ENCODE measurements around the gene EPHB1. TPM values are rescaled to one million over a fixed set of nuclear protein-coding genes. Genes with fewer than 3 reads are reported as not detected.

The EPHB1 gene
- total RNA-seq, 4 donors from 2014 or later: 2.3 to 5.6 (median 4.6) TPM

DNA sequence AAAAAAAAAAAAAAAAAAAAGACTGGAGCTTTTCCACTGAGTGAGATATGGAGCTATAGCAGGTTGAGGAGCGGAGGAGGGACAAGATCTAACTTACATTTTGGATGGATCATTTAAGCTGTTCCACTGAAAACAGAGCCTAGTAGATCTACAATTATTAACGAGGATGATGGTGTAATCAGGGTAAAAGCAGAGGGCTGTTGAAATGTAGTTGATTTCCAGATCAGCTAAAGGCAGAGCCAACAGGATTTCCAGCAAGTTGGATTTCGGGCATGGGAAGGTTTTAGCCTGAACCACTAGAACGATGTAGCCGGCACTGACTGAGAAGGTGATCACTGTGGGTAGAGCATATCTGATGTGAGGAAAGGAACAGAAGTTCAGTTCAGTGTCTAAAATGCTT is 360.7 kb downstream of the EPHB1 start:
- intact Hi-C loops (cut with DNase I): no loop called here
- no peak for TF ChIP-seq POLR2A (IDR thresholded peaks at IDR 0.05)
- no peak for TF ChIP-seq CTCF (IDR thresholded peaks at IDR 0.05)
- DNase-seq: no peak

DNA sequence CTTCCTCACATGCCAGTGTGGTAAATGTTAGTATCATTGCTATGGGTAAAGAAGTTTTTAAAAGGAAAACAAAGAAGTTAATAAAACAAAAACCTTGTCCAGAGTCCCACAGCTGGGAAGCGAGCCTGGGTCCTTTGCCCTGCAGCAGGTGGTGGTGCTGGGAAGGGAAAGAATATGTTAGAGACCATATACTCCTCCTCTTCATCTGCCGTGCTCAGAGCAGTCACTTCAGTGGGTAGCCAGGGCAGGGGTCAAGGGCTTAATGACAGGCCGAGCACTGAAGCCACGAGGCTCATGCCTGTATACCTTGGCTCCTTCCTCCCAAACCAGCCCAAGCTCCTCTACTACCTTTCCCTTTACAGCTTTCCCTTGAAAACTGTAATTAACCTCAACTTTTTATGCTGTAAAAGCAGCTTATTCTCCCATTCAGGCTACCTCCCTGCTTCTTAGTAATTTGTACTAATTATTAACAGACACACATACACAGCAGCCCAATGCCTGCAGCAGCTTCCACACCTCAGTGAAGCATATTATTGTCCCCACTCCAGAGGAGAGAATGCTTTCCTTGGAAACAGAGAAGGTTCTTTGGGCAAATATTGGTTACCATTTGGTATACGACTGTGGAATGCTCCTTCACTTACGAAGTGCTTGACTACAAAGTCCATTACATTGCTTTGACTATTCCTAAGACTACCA is 362.1 kb downstream of the EPHB1 start:
- no peaks in the 10 kb centered on the region for H3K9me3 ChIP-seq
- H3K4me1 ChIP-seq: no peaks in the 10 kb centered on the region
- no peaks in the 10 kb centered on the region for H3K36me3 ChIP-seq
- DNase-seq: no peak
- TF ChIP-seq POLR2A (IDR thresholded peaks at IDR 0.05) (no peak), CTCF (IDR thresholded peaks at IDR 0.05) (no peak)
- H3K4me3 ChIP-seq (replicated peaks in 1 of 3): no peak overlapping the region
- WGBS, 2 donors: 77 to 84% methylated on average over 6 of the region's 6 CpGs
- no peak overlapping the region for H3K27ac ChIP-seq
- intact Hi-C loops (cut with DNase I): no loop called here
- no peaks in the 10 kb centered on the region for H3K27me3 ChIP-seq

More for the DNA sequence above, 360.7 kb downstream of the EPHB1 start:
- H3K27ac ChIP-seq: no peak overlapping the region
- H3K9me3 ChIP-seq: no peaks in the 10 kb centered on the region
- H3K36me3 ChIP-seq: no peaks in the 10 kb centered on the region
- WGBS, 2 donors: 73 to 93% methylated on average over 5 of the region's 5 CpGs
- no peak overlapping the region for H3K4me3 ChIP-seq (replicated peaks in 1 of 3)
- H3K4me1 ChIP-seq: no peaks in the 10 kb centered on the region
- H3K27me3 ChIP-seq: no peaks in the 10 kb centered on the region

GRCh38 chr3:135158520-135158919 is 363.5 kb downstream of the EPHB1 start:
- Histone ChIP-seq H3K27me3 (no peaks in the 10 kb centered on the region), H3K9me3 (no peaks in the 10 kb centered on the region), H3K4me3 (replicated peaks in 1 of 3) (no peak overlapping the region), H3K36me3 (no peaks in the 10 kb centered on the region), H3K27ac (no peak overlapping the region), H3K4me1 (no peaks in the 10 kb centered on the region)
- TF ChIP-seq CTCF (IDR thresholded peaks at IDR 0.05): no peak
- no peak for TF ChIP-seq POLR2A (IDR thresholded peaks at IDR 0.05)
- DNase-seq: no peak
- intact Hi-C loops (cut with DNase I): no loop called here
- WGBS, 2 donors: 91 to 96% methylated on average over 5 of the region's 5 CpGs

GRCh38 chr3:135159681-135160247 is 364.7 kb downstream of the EPHB1 start:
- no peaks in the 10 kb centered on the region for H3K27me3 ChIP-seq
- H3K9me3 ChIP-seq: no peaks in the 10 kb centered on the region
- intact Hi-C loops (cut with DNase I): no loop called here
- DNase-seq: no peak
- no peaks in the 10 kb centered on the region for H3K4me1 ChIP-seq
- H3K27ac ChIP-seq: no peak overlapping the region
- H3K36me3 ChIP-seq: no peaks in the 10 kb centered on the region
- WGBS, 2 donors: 67 to 70% methylated on average over 2 of the region's 2 CpGs
- no peak overlapping the region for H3K4me3 ChIP-seq (replicated peaks in 1 of 3)
- TF ChIP-seq CTCF (IDR thresholded peaks at IDR 0.05) (no peak), POLR2A (IDR thresholded peaks at IDR 0.05) (no peak)

- no peak for TF ChIP-seq CTCF (IDR thresholded peaks at IDR 0.05)
- TF ChIP-seq POLR2A (IDR thresholded peaks at IDR 0.05): no peak
- Histone ChIP-seq H3K4me1 (no peaks in the 10 kb centered on the region), H3K36me3 (no peaks in the 10 kb centered on the region), H3K4me3 (replicated peaks in 1 of 3) (no peak overlapping the region), H3K9me3 (no peaks in the 10 kb centered on the region), H3K27ac (no peak overlapping the region), H3K27me3 (no peaks in the 10 kb centered on the region)
- DNase-seq: no peak
- WGBS, 2 donors: 82 to 92% methylated on average over 1 of the region's 1 CpG
- intact Hi-C loops (cut with DNase I): no loop called here
Observed at GRCh38 chr3:135161425-135161824, 366.4 kb downstream of the EPHB1 start.

Measured in thyroid gland (tissue), 4 donors.